ENCODE data around the gene ZFR2.
A peak's percentile ranks its signal among the peaks of the same experiment; 100 is the strongest.

The ZFR2 gene

GRCh38 chr19:3873151-3873550 lies 4.3 kb upstream of the ZFR2 start:
- no peak for DNase-seq (ENCODE audit: low read depth)

- no peak for DNase-seq (ENCODE audit: low read depth)
Observed at GRCh38 chr19:3867971-3868769, 668 bp downstream of the ZFR2 start.

- DNase-seq (ENCODE audit: low read depth): no peak
Observed at GRCh38 chr19:3866910-3867638, 1.8 kb downstream of the ZFR2 start.

- DNase-seq (ENCODE audit: low read depth): no peak
Observed at GRCh38 chr19:3863648-3864047, 5.2 kb downstream of the ZFR2 start.

GRCh38 chr19:3862826-3863500 lies 5.9 kb downstream of the ZFR2 start:
- no peak for DNase-seq (ENCODE audit: low read depth)

GRCh38 chr19:3860499-3860898 lies 8.3 kb downstream of the ZFR2 start:
- no peak for DNase-seq (ENCODE audit: low read depth)

GRCh38 chr19:3857449-3858003 lies 11.3 kb downstream of the ZFR2 start:
- DNase-seq (ENCODE audit: low read depth): no peak

GRCh38 chr19:3855320-3855719 lies 13.5 kb downstream of the ZFR2 start:
- DNase-seq (ENCODE audit: low read depth): no peak

- DNase-seq (ENCODE audit: low read depth): peak; percentile 61
Observed at GRCh38 chr19:3852614-3853254, 16.1 kb downstream of the ZFR2 start.

- no peak for DNase-seq (ENCODE audit: low read depth)
Observed at GRCh38 chr19:3852177-3852511, 16.7 kb downstream of the ZFR2 start.

- DNase-seq (ENCODE audit: low read depth): no peak
Observed at GRCh38 chr19:3851254-3852176, 17.3 kb downstream of the ZFR2 start.

GRCh38 chr19:3850320-3850972 lies 18.4 kb downstream of the ZFR2 start:
- DNase-seq (ENCODE audit: low read depth): no peak

GRCh38 chr19:3849787-3850186 lies 19.1 kb downstream of the ZFR2 start:
- no peak for DNase-seq (ENCODE audit: low read depth)

- DNase-seq (ENCODE audit: low read depth): no peak
Observed at GRCh38 chr19:3849092-3849491, 19.7 kb downstream of the ZFR2 start.

- no peak for DNase-seq (ENCODE audit: low read depth)
Observed at GRCh38 chr19:3844596-3844995, 24.2 kb downstream of the ZFR2 start.

GRCh38 chr19:3842948-3843347 lies 25.9 kb downstream of the ZFR2 start:
- DNase-seq (ENCODE audit: low read depth): no peak

GRCh38 chr19:3840804-3841203 lies 28.0 kb downstream of the ZFR2 start:
- no peak for DNase-seq (ENCODE audit: low read depth)

GRCh38 chr19:3839941-3840340 lies 28.9 kb downstream of the ZFR2 start:
- no peak for DNase-seq (ENCODE audit: low read depth)

GRCh38 chr19:3838661-3839060 lies 30.2 kb downstream of the ZFR2 start:
- no peak for DNase-seq (ENCODE audit: low read depth)

GRCh38 chr19:3837922-3838321 lies 30.9 kb downstream of the ZFR2 start:
- no peak for DNase-seq (ENCODE audit: low read depth)

- no peak for DNase-seq (ENCODE audit: low read depth)
Observed at GRCh38 chr19:3837332-3837731, 31.5 kb downstream of the ZFR2 start.
